A549 (cell line): ENCODE results near the gene KIAA0753. TPM values are rescaled to one million over a fixed set of nuclear protein-coding genes. Genes with fewer than 3 reads are reported as not detected.

Experiments
- ATAC-seq, 2 experiments: fragments of 200-7000 bp in 1 of 2; fragments of >200 bp in 1 of 2; cut with Nextera tagmentation in 1 of 2; cut with Tn5 transposase in 1 of 2; 3 replicates each; pipeline versions ENCODE4 v1.8.0 to v1.9.1; 2018 to 2020; ENCODE audit warnings: mild to moderate bottlenecking in 1 of 2, moderate library complexity in 1 of 2
- CTCF ChIA-PET: fragments of 300-600 bp; sonication (Branson Sonifier 250); formaldehyde crosslinking; extraction: SDS; loops from one replicate; lab custom pipeline; 2021; ENCODE audit warnings: antibody characterized with exemption, inconsistent platforms; lab: Yijun Ruan, JAX
- POLR2A ChIA-PET: fragments of 350-600 bp; formaldehyde crosslinking; extraction: SDS; loops from one replicate; lab custom pipeline; 2021; ENCODE audit warnings: antibody characterized with exemption, inconsistent platforms; lab: Yijun Ruan, JAX
- DNase-seq, 2 experiments: peaks; one replicate each; pipeline versions ENCODE4 v3.0.0 to v3.0.0-alpha.2; 2011 to 2016; ENCODE audit warnings: low read depth in 1 of 2, low spot score in 1 of 2
- FAIRE-seq: peaks from 2 replicates; lab custom pipeline; 2011; peaks lifted over from hg19 to GRCh38; lab: Jason Lieb, UNC
- H3K27ac ChIP-seq, 2 experiments: fragments of >200 bp; sonication (Bioruptor Twin); formaldehyde crosslinking; 3 replicates each; pipeline ENCODE4 v1.5.1; 2016 to 2017
- H3K4me1 ChIP-seq: fragments of >200 bp; sonication (Bioruptor Twin); formaldehyde crosslinking; 3 replicates; pipeline ENCODE4 v1.6.1; 2016
- H3K4me2 ChIP-seq: fragments of >200 bp; sonication (Bioruptor Twin); formaldehyde crosslinking; 3 replicates; pipeline ENCODE4 v1.6.1; 2016
- H3K4me3 ChIP-seq: fragments of >200 bp; sonication (Bioruptor Twin); formaldehyde crosslinking; 3 replicates; pipeline ENCODE4 v1.5.1; 2016
- H3K9me3 ChIP-seq: fragments of >200 bp; sonication (Bioruptor Twin); formaldehyde crosslinking; 3 replicates; pipeline ENCODE4 v1.6.1; 2016
- ATOH8 ChIP-seq: fragments of 250-450 bp; sonication (Bioruptor Pico); IDR thresholded peaks from 2 replicates; pipeline ENCODE4 v1.5.0; 2020; ENCODE audit warnings: low read depth, mild to moderate bottlenecking, moderate library complexity
- BCL3 ChIP-seq: fragments of >200 bp; sonication (Bioruptor Twin); formaldehyde crosslinking; IDR thresholded peaks from 3 replicates; pipeline ENCODE4 v1.6.1; 2016
- CBX8 ChIP-seq: fragments of 200-600 bp; sonication (generic); IDR thresholded peaks from 2 replicates; pipeline ENCODE4 v1.6.1; 2016
- CTCF ChIP-seq: fragments of >200 bp; sonication (Bioruptor Twin); formaldehyde crosslinking; IDR thresholded peaks from 3 replicates; pipeline ENCODE4 v1.5.1; 2016
- E2F6 ChIP-seq: IDR thresholded peaks from 2 replicates; pipeline ENCODE4 v1.6.1; 2012; ENCODE audit warnings: low read depth, borderline replicate concordance
- EHF ChIP-seq: fragments of 250-450 bp; sonication (Bioruptor Pico); IDR thresholded peaks from 2 replicates; pipeline ENCODE4 v1.5.0; 2020; ENCODE audit warnings: mild to moderate bottlenecking
- ELK1 ChIP-seq: fragments of 150-350 bp; IDR thresholded peaks from 2 replicates; pipeline ENCODE4 v1.6.1; 2014; ENCODE audit warnings: low read depth, mild to moderate bottlenecking, low read length
- EP300 ChIP-seq, 2 experiments: fragments of >200 bp; sonication (Bioruptor Twin); formaldehyde crosslinking; IDR thresholded peaks; 2 replicates in 1 of 2; 3 replicates in 1 of 2; pipeline ENCODE4 v1.6.1; 2016 to 2017
- GATA3 ChIP-seq: IDR thresholded peaks from 2 replicates; pipeline ENCODE4 v1.6.1; 2012; ENCODE audit warnings: borderline replicate concordance
- HMGXB4 ChIP-seq: fragments of 250-450 bp; sonication (Bioruptor Pico); IDR thresholded peaks from 2 replicates; pipeline ENCODE4 v1.5.0; 2021; ENCODE audit warnings: mild to moderate bottlenecking, moderate library complexity, borderline replicate concordance
- MAFK ChIP-seq: fragments of 450-650 bp; IDR thresholded peaks from 2 replicates; pipeline ENCODE4 v1.6.1; 2014; ENCODE audit not compliant: partially characterized antibody
- MAX ChIP-seq: IDR thresholded peaks from 2 replicates; pipeline ENCODE4 v1.6.1; 2012
- NFE2L2 ChIP-seq: fragments of 150-350 bp; conservative IDR thresholded peaks from 2 replicates; pipeline ENCODE4 v1.6.1; 2014; ENCODE audit warnings: low read length
- PHF8 ChIP-seq: fragments of 200-600 bp; sonication (generic); IDR thresholded peaks from 2 replicates; pipeline ENCODE4 v1.6.1; 2016; ENCODE audit warnings: low read depth, mild to moderate bottlenecking, antibody characterized with exemption, moderate library complexity, borderline replicate concordance
- POLR2A ChIP-seq: IDR thresholded peaks from 2 replicates; pipeline ENCODE4 v1.6.1; 2012; ENCODE audit warnings: mild to moderate bottlenecking, low read length
- RAD21 ChIP-seq, 2 experiments: fragments of >200 bp in 1 of 2; sonication (Bioruptor Twin) in 1 of 2; formaldehyde crosslinking in 1 of 2; IDR thresholded peaks in 1 of 2; conservative IDR thresholded peaks in 1 of 2; 2 replicates in 1 of 2; 3 replicates in 1 of 2; pipeline ENCODE4 v1.6.1; 2012 to 2018; ENCODE audit warnings: inconsistent platforms in 1 of 2
- RCOR1 ChIP-seq: fragments of 150-350 bp; IDR thresholded peaks from 2 replicates; pipeline ENCODE4 v1.6.1; 2014; ENCODE audit warnings: antibody characterized with exemption, low read length, low read depth
- SREBF2 ChIP-seq: fragments of 450-650 bp; IDR thresholded peaks from 2 replicates; pipeline ENCODE4 v1.6.1; 2014; ENCODE audit warnings: mild to moderate bottlenecking, moderate library complexity
- TFCP2L1 ChIP-seq: fragments of 250-450 bp; sonication (Bioruptor Pico); IDR thresholded peaks from 2 replicates; pipeline ENCODE4 v1.5.0; 2021; ENCODE audit warnings: mild to moderate bottlenecking
- TP53 ChIP-seq: fragments of 250-450 bp; sonication (Bioruptor Pico); IDR thresholded peaks from 2 replicates; pipeline ENCODE4 v1.5.0; 2021; ENCODE audit warnings: mild to moderate bottlenecking, moderate library complexity
- WGBS: methylation state at CpG from one replicate; pipeline ENCODE4 v1.1.6; 2017; ENCODE audit errors: missing lambda C conversion rate; 5-methylcytosine and 5-hydroxymethylcytosine counted together
- polyA plus RNA-seq, 4 experiments: library from polyadenylated mRNA; depleted of rRNA in 3 of 4; stranded (reverse); fragments of >200 nt; fragmentation: RNase III in 1 of 4; extraction: RNeasy Plus Mini Kit Qiagen cat#74134 plus additional on column Dnase treatment in 1 of 4; gene quantifications; 2 replicates in 3 of 4; 3 replicates in 1 of 4; pipeline ENCODE4 v1.2.3, GENCODE V29; 2011 to 2017

The KIAA0753 gene
- polyA plus RNA-seq, 2 of the 4 experiments (the other 2 are of a cell fraction): 13.6 to 15.2 TPM

- TF ChIP-seq ELK1 (no peak), POLR2A (peak; percentile 99), NFE2L2 (no peak), CTCF (no peak), ATOH8 (no peak), EP300 (IDR thresholded peaks at IDR 0.05) (no peak), HMGXB4 (CRISPR knock-in tag) (no peak; the same call in 1 of the 2 replicates), MAFK (no peak), EHF (CRISPR knock-in tag) (no peak), RAD21 (conservative IDR thresholded peaks at IDR 0.05 in 1 of 2, IDR thresholded peaks at IDR 0.05 in 1 of 2) (0 out of 5 replicates have a peak, but pooled peaks of 1 of the 2 experiments have one; percentile 22), E2F6 (peak; percentile 67), GATA3 (peak; percentile 41; the same call in 1 of the 2 replicates), TP53 (CRISPR knock-in tag) (no peak), SREBF2 (no peak), BCL3 (peak; percentile 93; the same call in 2 of the 3 replicates), CBX8 (no peak), PHF8 (peak; percentile 89), MAX (peak; percentile 78), RCOR1 (no peak)
These were observed at the start of gene KIAA0753, which contains the start of gene TXNDC17 (continued) for GRCh38 chr17:6640536-6641246.

- WGBS: 72% methylated on average over 9 of the region's 9 CpGs
- ATAC-seq: no peak
- CTCF ChIA-PET: interaction anchor here (0.6 to 1.7 kb wide), 4 partner anchors 14 to 196 kb away, joined by 3 to 6 read pairs (median 3); partner anchors contain the start of gene SLC13A5
- FAIRE-seq: no peak
- H3K4me1 ChIP-seq: no peaks in the 10 kb centered on the region
- H3K4me3 ChIP-seq: no peak overlapping the region
- no peak for TF ChIP-seq TFCP2L1
- no peak for TF ChIP-seq MAX
- peak; percentile 56 for TF ChIP-seq MAFK
- no peak overlapping the region for H3K27ac ChIP-seq
- POLR2A ChIA-PET: no interaction called here
- DNase-seq: no peak
- no peak overlapping the region for H3K4me2 ChIP-seq
- H3K9me3 ChIP-seq: no peaks in the 10 kb centered on the region
These were observed 48.4 kb upstream of the KIAA0753 start for GRCh38 chr17:6688944-6689343.
